HEK293 (cell line): ENCODE measurements around the gene COL6A5.

Source experiments
- CTCF ChIA-PET: fragments of 350-600 bp; formaldehyde crosslinking; extraction: SDS; loops from one replicate; lab custom pipeline; 2021; ENCODE audit warnings: antibody characterized with exemption; lab: Yijun Ruan, JAX
- POLR2A ChIA-PET: fragments of 300-600 bp; formaldehyde crosslinking; extraction: SDS; loops from one replicate; lab custom pipeline; 2020; ENCODE audit warnings: antibody characterized with exemption, inconsistent platforms; lab: Yijun Ruan, JAX
- H3K27ac ChIP-seq: fragments of 200-500 bp; sonication (Bioruptor generic); 2 replicates; pipeline ENCODE4 v1.5.1; 2014; ENCODE audit warnings: low read depth, low read length, control low read depth, inconsistent platforms; ENCODE audit errors: extremely low read depth
- H3K36me3 ChIP-seq, 2 experiments: fragments of 200-500 bp in 1 of 2; sonication (Bioruptor generic) in 1 of 2; 1 replicate in 1 of 2; 2 replicates in 1 of 2; pipeline ENCODE4 v1.5.1; 2014 to 2017; ENCODE audit warnings: inconsistent platforms in 2 of 2, low read length in 2 of 2; ENCODE audit not compliant: control insufficient read depth in 2 of 2, insufficient read depth in 1 of 2
- H3K4me1 ChIP-seq: fragments of 200-500 bp; sonication (Bioruptor generic); 2 replicates; pipeline ENCODE4 v1.5.1; 2014; ENCODE audit warnings: mild to moderate bottlenecking, low read length, inconsistent platforms; ENCODE audit not compliant: control insufficient read depth, insufficient read depth
- H3K4me3 ChIP-seq: 2 replicates; pipeline ENCODE4 v1.5.1; 2011; ENCODE audit warnings: low read depth, mild to moderate bottlenecking, control low read depth, low read length, moderate library complexity
- H3K9me3 ChIP-seq: fragments of 200-500 bp; sonication (Bioruptor generic); 2 replicates; pipeline ENCODE4 v1.5.1; 2014; ENCODE audit warnings: low read depth, low read length, inconsistent platforms; ENCODE audit not compliant: control insufficient read depth, insufficient read depth
- HOXC10 ChIP-seq: sonication (generic); formaldehyde crosslinking; IDR thresholded peaks from 2 replicates; pipeline ENCODE4 v1.8.1; 2023; ENCODE audit warnings: mild to moderate bottlenecking, missing genetic modification reagents
- PRDM2 ChIP-seq: fragments of 450-650 bp; formaldehyde crosslinking; IDR thresholded peaks from 2 replicates; pipeline ENCODE4 v1.5.1; 2016; ENCODE audit warnings: missing biosample characterization, missing genetic modification characterization, borderline replicate concordance
- WT1 ChIP-seq: fragments of 450-650 bp; formaldehyde crosslinking; IDR thresholded peaks from 2 replicates; pipeline ENCODE4 v1.5.1; 2016; ENCODE audit warnings: missing biosample characterization, missing genetic modification characterization
- ZBTB8A ChIP-seq: fragments of 450-650 bp; formaldehyde crosslinking; IDR thresholded peaks from 2 replicates; pipeline ENCODE4 v1.5.1; 2016; ENCODE audit warnings: missing biosample characterization, missing genetic modification characterization
- ZFP3 ChIP-seq: fragments of 450-650 bp; formaldehyde crosslinking; IDR thresholded peaks from 2 replicates; pipeline ENCODE4 v1.5.1; 2016; ENCODE audit warnings: low read depth, missing biosample characterization, missing genetic modification characterization
- ZNF114 ChIP-seq: fragments of 450-650 bp; formaldehyde crosslinking; IDR thresholded peaks from 2 replicates; pipeline ENCODE4 v1.5.0; 2017; ENCODE audit warnings: missing biosample characterization, missing genetic modification characterization
- ZNF16 ChIP-seq: fragments of 450-650 bp; formaldehyde crosslinking; IDR thresholded peaks from 2 replicates; pipeline ENCODE4 v1.5.1; 2016; ENCODE audit warnings: low read depth, missing biosample characterization, missing genetic modification characterization
- ZNF184 ChIP-seq: fragments of 450-650 bp; IDR thresholded peaks from 2 replicates; pipeline ENCODE4 v1.5.1; 2018; ENCODE audit warnings: missing biosample characterization, mild to moderate bottlenecking, missing genetic modification characterization
- ZNF23 ChIP-seq: fragments of 450-650 bp; formaldehyde crosslinking; IDR thresholded peaks from 2 replicates; pipeline ENCODE4 v1.5.1; 2016; ENCODE audit warnings: missing biosample characterization, missing genetic modification characterization, borderline replicate concordance
- ZNF248 ChIP-seq: fragments of 450-650 bp; formaldehyde crosslinking; IDR thresholded peaks from 2 replicates; pipeline ENCODE4 v1.5.1; 2017; ENCODE audit warnings: missing biosample characterization, missing genetic modification characterization
- ZNF514 ChIP-seq: fragments of 450-650 bp; formaldehyde crosslinking; IDR thresholded peaks from 2 replicates; pipeline ENCODE4 v1.5.1; 2016; ENCODE audit warnings: missing biosample characterization, missing genetic modification characterization
- ZNF549 ChIP-seq: fragments of 450-650 bp; IDR thresholded peaks from 2 replicates; pipeline ENCODE4 v1.5.1; 2018; ENCODE audit warnings: missing biosample characterization, missing genetic modification characterization, mild to moderate bottlenecking, inconsistent platforms, moderate library complexity
- ZNF843 ChIP-seq: fragments of 450-650 bp; formaldehyde crosslinking; IDR thresholded peaks from 2 replicates; pipeline ENCODE4 v1.5.1; 2016; ENCODE audit warnings: missing biosample characterization, missing genetic modification characterization
- TF ChIP-seq, protein P1 (sequence below): fragments of 450-650 bp; formaldehyde crosslinking; IDR thresholded peaks from 2 replicates; pipeline ENCODE4 v1.5.1; 2016; ENCODE audit warnings: missing biosample characterization, missing genetic modification characterization
- TF ChIP-seq, protein P2 (sequence below): fragments of 450-650 bp; formaldehyde crosslinking; IDR thresholded peaks from 2 replicates; pipeline ENCODE4 v1.5.1; 2016; ENCODE audit warnings: missing biosample characterization, missing genetic modification characterization
- TF ChIP-seq, protein P3 (sequence below): fragments of 450-650 bp; formaldehyde crosslinking; IDR thresholded peaks from 2 replicates; pipeline ENCODE4 v1.5.1; 2016; ENCODE audit warnings: missing biosample characterization, missing genetic modification characterization
- TF ChIP-seq, protein P4 (sequence below): fragments of 450-650 bp; formaldehyde crosslinking; IDR thresholded peaks from 2 replicates; pipeline ENCODE4 v1.5.1; 2016; ENCODE audit warnings: missing biosample characterization, missing genetic modification characterization, low read depth
- TF ChIP-seq, protein P5 (sequence below): fragments of 450-650 bp; formaldehyde crosslinking; IDR thresholded peaks from 2 replicates; pipeline ENCODE4 v1.5.0; 2017; ENCODE audit warnings: missing biosample characterization, missing genetic modification characterization, borderline replicate concordance

The COL6A5 gene

DNA sequence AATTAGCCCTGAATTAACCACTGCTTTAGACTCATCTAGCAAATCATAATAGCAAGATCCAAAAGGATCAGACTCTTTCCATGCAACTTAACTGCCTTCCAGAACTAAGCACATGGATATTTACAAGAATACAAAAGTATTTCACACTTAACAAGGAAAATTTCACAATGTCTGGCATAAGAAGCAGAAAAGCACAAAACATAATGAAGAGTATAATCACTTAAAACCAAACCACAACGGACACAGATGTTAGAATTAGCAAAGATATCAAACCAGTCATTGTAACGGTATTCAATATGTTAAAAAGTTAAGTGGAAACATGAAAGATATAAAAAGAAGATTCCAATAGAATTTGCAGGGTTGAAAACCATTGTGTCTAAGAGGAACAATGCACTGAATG lies 120.0 kb downstream of the COL6A5 start (continued):
- TF ChIP-seq ZNF843 (tag by site-specific recombination) (no peak), ZNF514 (tag by site-specific recombination) (no peak), ZNF549 (tag by site-specific recombination) (no peak), ZNF184 (no peak)
- TF ChIP-seq, protein P1, sequence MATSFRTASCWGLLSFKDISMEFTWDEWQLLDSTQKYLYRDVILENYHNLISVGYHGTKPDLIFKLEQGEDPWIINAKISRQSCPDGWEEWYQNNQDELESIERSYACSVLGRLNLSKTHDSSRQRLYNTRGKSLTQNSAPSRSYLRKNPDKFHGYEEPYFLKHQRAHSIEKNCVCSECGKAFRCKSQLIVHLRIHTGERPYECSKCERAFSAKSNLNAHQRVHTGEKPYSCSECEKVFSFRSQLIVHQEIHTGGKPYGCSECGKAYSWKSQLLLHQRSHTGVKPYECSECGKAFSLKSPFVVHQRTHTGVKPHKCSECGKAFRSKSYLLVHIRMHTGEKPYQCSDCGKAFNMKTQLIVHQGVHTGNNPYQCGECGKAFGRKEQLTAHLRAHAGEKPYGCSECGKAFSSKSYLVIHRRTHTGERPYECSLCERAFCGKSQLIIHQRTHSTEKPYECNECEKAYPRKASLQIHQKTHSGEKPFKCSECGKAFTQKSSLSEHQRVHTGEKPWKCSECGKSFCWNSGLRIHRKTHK (tag by site-specific recombination), result no peak

DNA sequence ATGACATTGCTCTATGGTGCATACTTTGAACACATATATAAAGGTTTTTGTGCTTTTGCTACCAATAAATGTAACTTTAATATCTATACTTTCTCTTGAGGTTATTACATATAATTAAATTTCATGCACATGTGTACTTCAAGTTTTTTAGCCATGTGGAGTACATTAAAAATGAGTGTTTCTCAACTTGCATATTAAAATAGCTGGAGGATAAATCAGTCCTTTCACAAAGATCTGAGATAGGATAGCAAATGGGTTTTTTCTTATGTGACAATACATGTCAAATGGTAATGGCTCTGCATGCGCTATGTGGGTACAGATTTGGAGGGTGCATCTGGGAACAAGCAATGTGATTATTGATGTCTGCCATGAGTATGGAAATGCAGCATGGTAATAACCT lies 122.8 kb downstream of the COL6A5 start:
- Histone ChIP-seq H3K27ac (no peak overlapping the region), H3K36me3 (no peaks in the 10 kb centered on the region), H3K4me1 (no peaks in the 10 kb centered on the region), H3K9me3 (no peaks in the 10 kb centered on the region), H3K4me3 (no peak overlapping the region)
- CTCF ChIA-PET, result no interaction called here
- POLR2A ChIA-PET, result no interaction called here
- TF ChIP-seq, protein P2, sequence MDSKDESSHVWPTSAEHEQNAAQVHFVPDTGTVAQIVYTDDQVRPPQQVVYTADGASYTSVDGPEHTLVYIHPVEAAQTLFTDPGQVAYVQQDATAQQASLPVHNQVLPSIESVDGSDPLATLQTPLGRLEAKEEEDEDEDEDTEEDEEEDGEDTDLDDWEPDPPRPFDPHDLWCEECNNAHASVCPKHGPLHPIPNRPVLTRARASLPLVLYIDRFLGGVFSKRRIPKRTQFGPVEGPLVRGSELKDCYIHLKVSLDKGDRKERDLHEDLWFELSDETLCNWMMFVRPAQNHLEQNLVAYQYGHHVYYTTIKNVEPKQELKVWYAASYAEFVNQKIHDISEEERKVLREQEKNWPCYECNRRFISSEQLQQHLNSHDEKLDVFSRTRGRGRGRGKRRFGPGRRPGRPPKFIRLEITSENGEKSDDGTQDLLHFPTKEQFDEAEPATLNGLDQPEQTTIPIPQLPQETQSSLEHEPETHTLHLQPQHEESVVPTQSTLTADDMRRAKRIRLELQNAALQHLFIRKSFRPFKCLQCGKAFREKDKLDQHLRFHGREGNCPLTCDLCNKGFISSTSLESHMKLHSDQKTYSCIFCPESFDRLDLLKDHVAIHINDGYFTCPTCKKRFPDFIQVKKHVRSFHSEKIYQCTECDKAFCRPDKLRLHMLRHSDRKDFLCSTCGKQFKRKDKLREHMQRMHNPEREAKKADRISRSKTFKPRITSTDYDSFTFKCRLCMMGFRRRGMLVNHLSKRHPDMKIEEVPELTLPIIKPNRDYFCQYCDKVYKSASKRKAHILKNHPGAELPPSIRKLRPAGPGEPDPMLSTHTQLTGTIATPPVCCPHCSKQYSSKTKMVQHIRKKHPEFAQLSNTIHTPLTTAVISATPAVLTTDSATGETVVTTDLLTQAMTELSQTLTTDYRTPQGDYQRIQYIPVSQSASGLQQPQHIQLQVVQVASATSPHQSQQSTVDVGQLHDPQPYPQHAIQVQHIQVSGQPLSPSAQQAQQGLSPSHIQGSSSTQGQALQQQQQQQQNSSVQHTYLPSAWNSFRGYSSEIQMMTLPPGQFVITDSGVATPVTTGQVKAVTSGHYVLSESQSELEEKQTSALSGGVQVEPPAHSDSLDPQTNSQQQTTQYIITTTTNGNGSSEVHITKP, result no peak
- TF ChIP-seq ZNF248 (tag by site-specific recombination) (no peak), WT1 (no peak), ZFP3 (no peak), ZNF23 (no peak), PRDM2 (tag by site-specific recombination) (no peak), HOXC10 (CRISPR knock-in tag) (no peak), ZBTB8A (tag by site-specific recombination) (no peak), ZNF114 (tag by site-specific recombination) (no peak), ZNF16 (tag by site-specific recombination) (no peak)
- TF ChIP-seq, protein P3, sequence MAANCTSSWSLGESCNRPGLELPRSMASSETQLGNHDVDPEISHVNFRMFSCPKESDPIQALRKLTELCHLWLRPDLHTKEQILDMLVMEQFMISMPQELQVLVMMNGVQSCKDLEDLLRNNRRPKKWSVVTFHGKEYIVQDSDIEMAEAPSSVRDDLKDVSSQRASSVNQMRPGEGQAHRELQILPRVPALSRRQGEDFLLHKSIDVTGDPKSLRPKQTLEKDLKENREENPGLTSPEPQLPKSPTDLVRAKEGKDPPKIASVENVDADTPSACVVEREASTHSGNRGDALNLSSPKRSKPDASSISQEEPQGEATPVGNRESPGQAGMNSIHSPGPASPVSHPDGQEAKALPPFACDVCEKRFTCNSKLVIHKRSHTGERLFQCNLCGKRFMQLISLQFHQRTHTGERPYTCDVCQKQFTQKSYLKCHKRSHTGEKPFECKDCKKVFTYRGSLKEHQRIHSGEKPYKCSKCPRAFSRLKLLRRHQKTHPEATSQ (tag by site-specific recombination), result no peak
- TF ChIP-seq, protein P4, sequence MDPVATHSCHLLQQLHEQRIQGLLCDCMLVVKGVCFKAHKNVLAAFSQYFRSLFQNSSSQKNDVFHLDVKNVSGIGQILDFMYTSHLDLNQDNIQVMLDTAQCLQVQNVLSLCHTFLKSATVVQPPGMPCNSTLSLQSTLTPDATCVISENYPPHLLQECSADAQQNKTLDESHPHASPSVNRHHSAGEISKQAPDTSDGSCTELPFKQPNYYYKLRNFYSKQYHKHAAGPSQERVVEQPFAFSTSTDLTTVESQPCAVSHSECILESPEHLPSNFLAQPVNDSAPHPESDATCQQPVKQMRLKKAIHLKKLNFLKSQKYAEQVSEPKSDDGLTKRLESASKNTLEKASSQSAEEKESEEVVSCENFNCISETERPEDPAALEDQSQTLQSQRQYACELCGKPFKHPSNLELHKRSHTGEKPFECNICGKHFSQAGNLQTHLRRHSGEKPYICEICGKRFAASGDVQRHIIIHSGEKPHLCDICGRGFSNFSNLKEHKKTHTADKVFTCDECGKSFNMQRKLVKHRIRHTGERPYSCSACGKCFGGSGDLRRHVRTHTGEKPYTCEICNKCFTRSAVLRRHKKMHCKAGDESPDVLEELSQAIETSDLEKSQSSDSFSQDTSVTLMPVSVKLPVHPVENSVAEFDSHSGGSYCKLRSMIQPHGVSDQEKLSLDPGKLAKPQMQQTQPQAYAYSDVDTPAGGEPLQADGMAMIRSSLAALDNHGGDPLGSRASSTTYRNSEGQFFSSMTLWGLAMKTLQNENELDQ (tag by site-specific recombination), result no peak
- TF ChIP-seq, protein P5, sequence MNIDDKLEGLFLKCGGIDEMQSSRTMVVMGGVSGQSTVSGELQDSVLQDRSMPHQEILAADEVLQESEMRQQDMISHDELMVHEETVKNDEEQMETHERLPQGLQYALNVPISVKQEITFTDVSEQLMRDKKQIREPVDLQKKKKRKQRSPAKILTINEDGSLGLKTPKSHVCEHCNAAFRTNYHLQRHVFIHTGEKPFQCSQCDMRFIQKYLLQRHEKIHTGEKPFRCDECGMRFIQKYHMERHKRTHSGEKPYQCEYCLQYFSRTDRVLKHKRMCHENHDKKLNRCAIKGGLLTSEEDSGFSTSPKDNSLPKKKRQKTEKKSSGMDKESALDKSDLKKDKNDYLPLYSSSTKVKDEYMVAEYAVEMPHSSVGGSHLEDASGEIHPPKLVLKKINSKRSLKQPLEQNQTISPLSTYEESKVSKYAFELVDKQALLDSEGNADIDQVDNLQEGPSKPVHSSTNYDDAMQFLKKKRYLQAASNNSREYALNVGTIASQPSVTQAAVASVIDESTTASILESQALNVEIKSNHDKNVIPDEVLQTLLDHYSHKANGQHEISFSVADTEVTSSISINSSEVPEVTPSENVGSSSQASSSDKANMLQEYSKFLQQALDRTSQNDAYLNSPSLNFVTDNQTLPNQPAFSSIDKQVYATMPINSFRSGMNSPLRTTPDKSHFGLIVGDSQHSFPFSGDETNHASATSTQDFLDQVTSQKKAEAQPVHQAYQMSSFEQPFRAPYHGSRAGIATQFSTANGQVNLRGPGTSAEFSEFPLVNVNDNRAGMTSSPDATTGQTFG (tag by site-specific recombination), result no peak
